Measurements from ENCODE around the gene PTPRM. TPM values are rescaled to one million over a fixed set of nuclear protein-coding genes. Genes with fewer than 3 reads are reported as not detected.

PTPRM gene
- polyA plus RNA-seq, 2 of the 4 experiments (the other 2 are of a cell fraction): 44.5 to 199 TPM

DNA sequence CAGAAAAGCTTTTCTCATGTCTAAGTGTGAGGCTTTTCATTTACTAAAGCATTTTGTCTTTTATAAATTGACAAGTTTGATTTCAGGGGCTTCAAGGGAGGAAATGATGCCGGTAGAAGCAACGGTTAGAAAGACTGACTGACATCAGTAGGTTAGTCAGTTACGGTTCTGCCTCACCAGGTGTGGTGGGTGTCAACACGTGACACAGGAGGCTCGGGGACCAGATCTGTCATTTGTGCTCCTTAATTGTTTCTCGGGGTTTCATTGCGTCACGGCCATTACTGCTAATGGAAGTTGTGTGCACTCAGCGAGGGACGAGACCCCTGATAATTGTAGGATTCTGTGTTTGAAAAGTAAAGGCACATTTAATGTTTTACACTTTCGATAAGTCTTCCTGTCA is 18.9 kb upstream of the PTPRM start (continued):
- TF ChIP-seq, protein P1, sequence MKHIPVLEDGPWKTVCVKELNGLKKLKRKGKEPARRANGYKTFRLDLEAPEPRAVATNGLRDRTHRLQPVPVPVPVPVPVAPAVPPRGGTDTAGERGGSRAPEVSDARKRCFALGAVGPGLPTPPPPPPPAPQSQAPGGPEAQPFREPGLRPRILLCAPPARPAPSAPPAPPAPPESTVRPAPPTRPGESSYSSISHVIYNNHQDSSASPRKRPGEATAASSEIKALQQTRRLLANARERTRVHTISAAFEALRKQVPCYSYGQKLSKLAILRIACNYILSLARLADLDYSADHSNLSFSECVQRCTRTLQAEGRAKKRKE (CRISPR knock-in tag; IDR thresholded peaks at IDR 0.05; ENCODE audit: low read depth): no peak
- TF ChIP-seq ESRRA (IDR thresholded peaks at IDR 0.05; ENCODE audit: borderline replicate concordance, low read length): no peak
- no peak for TF ChIP-seq MAZ (IDR thresholded peaks at IDR 0.05; ENCODE audit: borderline replicate concordance, low read depth, low read length)
- TF ChIP-seq HOXB5 (CRISPR knock-in tag; IDR thresholded peaks at IDR 0.05): no peak
- TF ChIP-seq SREBF2 (IDR thresholded peaks at IDR 0.05): no peak

DNA sequence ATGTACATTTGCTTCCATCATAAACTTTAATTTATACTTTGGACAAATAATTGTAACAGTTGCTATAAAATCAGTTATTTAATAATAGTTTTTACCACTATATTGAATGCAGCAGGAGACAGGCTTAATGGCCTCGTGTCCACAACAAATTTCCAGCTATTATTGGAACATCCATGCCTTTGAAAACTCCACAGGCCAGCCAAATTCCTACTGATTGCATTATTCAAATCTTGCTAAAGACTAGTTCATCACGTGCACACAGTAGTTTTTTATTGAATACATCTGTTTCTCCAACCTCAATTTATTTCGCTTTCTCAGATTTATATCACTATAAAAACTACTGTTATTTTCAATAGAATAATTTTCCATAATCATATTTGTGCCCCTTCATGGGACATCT is 18.4 kb upstream of the PTPRM start:
- TF ChIP-seq MYC (IDR thresholded peaks at IDR 0.05; ENCODE audit: borderline replicate concordance, low read length) (no peak), NR3C1 (IDR thresholded peaks at IDR 0.05) (no peak), ZFP36 (IDR thresholded peaks at IDR 0.05; ENCODE audit: borderline replicate concordance, partially characterized antibody) (no peak), MAFK (IDR thresholded peaks at IDR 0.05; ENCODE audit: partially characterized antibody) (no peak), EP300 (IDR thresholded peaks at IDR 0.05) (no peak), POLR2A (IDR thresholded peaks at IDR 0.05; ENCODE audit: low read length) (no peak), FOSL2 (IDR thresholded peaks at IDR 0.05) (no peak), FOSL2 (CRISPR knock-in tag; IDR thresholded peaks at IDR 0.05) (no peak), NFE2L2 (conservative IDR thresholded peaks at IDR 0.05; ENCODE audit: low read length) (no peak), CHD4 (IDR thresholded peaks at IDR 0.05; ENCODE audit: borderline replicate concordance) (no peak), TFCP2L1 (CRISPR knock-in tag; IDR thresholded peaks at IDR 0.05) (no peak), KDM5A (IDR thresholded peaks at IDR 0.05) (no peak), CBX8 (IDR thresholded peaks at IDR 0.05) (no peak), GATA3 (IDR thresholded peaks at IDR 0.05; ENCODE audit: borderline replicate concordance) (no peak)
- TF ChIP-seq, protein P2, sequence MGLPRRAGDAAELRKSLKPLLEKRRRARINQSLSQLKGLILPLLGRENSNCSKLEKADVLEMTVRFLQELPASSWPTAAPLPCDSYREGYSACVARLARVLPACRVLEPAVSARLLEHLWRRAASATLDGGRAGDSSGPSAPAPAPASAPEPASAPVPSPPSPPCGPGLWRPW (IDR thresholded peaks at IDR 0.05): no peak
- TF ChIP-seq, protein P1 (CRISPR knock-in tag; IDR thresholded peaks at IDR 0.05; ENCODE audit: low read depth): no peak
- ATAC-seq (no peak), FAIRE-seq (no peak), DNase-seq (ENCODE audit: low read depth in 1 of 2, low spot score in 1 of 2) (no peak)
- Histone ChIP-seq H3K9me3 (no peaks in the 10 kb centered on the region), H3K4me1 (no peaks in the 10 kb centered on the region), H3K27ac (no peak overlapping the region), H3K4me3 (no peak overlapping the region), H3K4me2 (no peak overlapping the region)
- CTCF ChIA-PET: no interaction called here
- WGBS (ENCODE audit: missing lambda C conversion rate): 65% methylated on average over 3 of the region's 3 CpGs
- POLR2A ChIA-PET: no interaction called here

DNA sequence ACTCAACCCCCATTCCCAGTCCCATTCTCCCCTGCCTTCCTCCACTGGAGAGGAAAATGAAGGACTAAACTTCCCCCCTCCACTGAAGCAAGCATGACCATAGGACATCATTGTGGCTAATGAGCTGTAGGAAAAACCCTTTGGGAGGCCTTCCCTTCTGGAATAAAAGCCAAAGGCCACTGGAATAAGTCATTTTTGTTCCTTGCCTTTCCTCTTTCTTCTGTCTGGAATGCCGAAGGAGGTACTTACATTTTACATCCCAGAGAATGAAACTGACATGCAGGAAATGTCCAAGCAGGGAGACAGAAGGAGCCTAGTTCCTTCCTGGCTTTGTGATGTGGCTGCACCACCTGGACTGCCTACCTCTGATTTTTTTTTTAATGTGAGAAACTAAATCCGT is 9.1 kb upstream of the PTPRM start:
- FAIRE-seq: no peak
- Histone ChIP-seq H3K4me3 (no peak overlapping the region), H3K27ac (no peak overlapping the region), H3K9me3 (no peaks in the 10 kb centered on the region), H3K4me2 (no peak overlapping the region), H3K4me1 (0 out of 3 replicates have a peak, but pooled peaks cover 5% of the 10 kb centered on the region)
- ATAC-seq: no peak
- 49% methylated on average over 2 of the region's 2 CpGs for WGBS (ENCODE audit: missing lambda C conversion rate)
- TF ChIP-seq, protein P3, sequence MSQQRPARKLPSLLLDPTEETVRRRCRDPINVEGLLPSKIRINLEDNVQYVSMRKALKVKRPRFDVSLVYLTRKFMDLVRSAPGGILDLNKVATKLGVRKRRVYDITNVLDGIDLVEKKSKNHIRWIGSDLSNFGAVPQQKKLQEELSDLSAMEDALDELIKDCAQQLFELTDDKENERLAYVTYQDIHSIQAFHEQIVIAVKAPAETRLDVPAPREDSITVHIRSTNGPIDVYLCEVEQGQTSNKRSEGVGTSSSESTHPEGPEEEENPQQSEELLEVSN (IDR thresholded peaks at IDR 0.05; ENCODE audit: borderline replicate concordance, low read depth): no peak
- TF ChIP-seq, protein P1 (CRISPR knock-in tag; IDR thresholded peaks at IDR 0.05; ENCODE audit: low read depth): no peak
- TF ChIP-seq CBX2 (IDR thresholded peaks at IDR 0.05; ENCODE audit: borderline replicate concordance, low read depth) (no peak), EHMT2 (IDR thresholded peaks at IDR 0.05; ENCODE audit: low read depth) (no peak), GATA3 (IDR thresholded peaks at IDR 0.05; ENCODE audit: borderline replicate concordance) (no peak), ZC3H11A (IDR thresholded peaks at IDR 0.05) (no peak), HOXB13 (CRISPR knock-in tag; IDR thresholded peaks at IDR 0.05; ENCODE audit: low read depth) (no peak), BHLHE40 (IDR thresholded peaks at IDR 0.05; ENCODE audit: low read depth, low read length) (no peak), RNF2 (IDR thresholded peaks at IDR 0.05; ENCODE audit: borderline replicate concordance, low read depth) (no peak), ESRRA (IDR thresholded peaks at IDR 0.05; ENCODE audit: borderline replicate concordance, low read length) (no peak), HEYL (CRISPR knock-in tag; IDR thresholded peaks at IDR 0.05) (no peak), ZNF302 (CRISPR knock-in tag; IDR thresholded peaks at IDR 0.05) (no peak)
- TF ChIP-seq, protein P4, sequence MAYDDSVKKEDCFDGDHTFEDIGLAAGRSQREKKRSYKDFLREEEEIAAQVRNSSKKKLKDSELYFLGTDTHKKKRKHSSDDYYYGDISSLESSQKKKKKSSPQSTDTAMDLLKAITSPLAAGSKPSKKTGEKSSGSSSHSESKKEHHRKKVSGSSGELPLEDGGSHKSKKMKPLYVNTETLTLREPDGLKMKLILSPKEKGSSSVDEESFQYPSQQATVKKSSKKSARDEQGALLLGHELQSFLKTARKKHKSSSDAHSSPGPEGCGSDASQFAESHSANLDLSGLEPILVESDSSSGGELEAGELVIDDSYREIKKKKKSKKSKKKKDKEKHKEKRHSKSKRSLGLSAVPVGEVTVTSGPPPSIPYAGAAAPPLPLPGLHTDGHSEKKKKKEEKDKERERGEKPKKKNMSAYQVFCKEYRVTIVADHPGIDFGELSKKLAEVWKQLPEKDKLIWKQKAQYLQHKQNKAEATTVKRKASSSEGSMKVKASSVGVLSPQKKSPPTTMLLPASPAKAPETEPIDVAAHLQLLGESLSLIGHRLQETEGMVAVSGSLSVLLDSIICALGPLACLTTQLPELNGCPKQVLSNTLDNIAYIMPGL (CRISPR knock-in tag; IDR thresholded peaks at IDR 0.05; ENCODE audit: borderline replicate concordance): no peak
- TF ChIP-seq, protein P5, sequence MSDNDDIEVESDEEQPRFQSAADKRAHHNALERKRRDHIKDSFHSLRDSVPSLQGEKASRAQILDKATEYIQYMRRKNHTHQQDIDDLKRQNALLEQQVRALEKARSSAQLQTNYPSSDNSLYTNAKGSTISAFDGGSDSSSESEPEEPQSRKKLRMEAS (IDR thresholded peaks at IDR 0.05): no peak
- TF ChIP-seq, protein P6, sequence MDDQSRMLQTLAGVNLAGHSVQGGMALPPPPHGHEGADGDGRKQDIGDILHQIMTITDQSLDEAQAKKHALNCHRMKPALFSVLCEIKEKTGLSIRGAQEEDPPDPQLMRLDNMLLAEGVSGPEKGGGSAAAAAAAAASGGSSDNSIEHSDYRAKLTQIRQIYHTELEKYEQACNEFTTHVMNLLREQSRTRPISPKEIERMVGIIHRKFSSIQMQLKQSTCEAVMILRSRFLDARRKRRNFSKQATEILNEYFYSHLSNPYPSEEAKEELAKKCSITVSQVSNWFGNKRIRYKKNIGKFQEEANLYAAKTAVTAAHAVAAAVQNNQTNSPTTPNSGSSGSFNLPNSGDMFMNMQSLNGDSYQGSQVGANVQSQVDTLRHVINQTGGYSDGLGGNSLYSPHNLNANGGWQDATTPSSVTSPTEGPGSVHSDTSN (IDR thresholded peaks at IDR 0.05): no peak
- POLR2A ChIA-PET: no interaction called here
- CTCF ChIA-PET: interaction anchor here (0.6 to 1.7 kb wide), 2 partner anchors 9 to 401 kb away, joined by 3 to 15 read pairs; partner anchors contain the start of gene PTPRM
- no peak for DNase-seq (ENCODE audit: low read depth in 1 of 2, low spot score in 1 of 2)
